GM18909 (cell line): Measurements from ENCODE around the gene CRABP2.
A peak's percentile ranks its signal among the peaks of the same experiment; 100 is the strongest.

Experiments
- ATAC-seq: cut with Tn5 transposase; IDR thresholded peaks from one replicate; pipeline ENCODE4 v1.9.1; 2021; ENCODE audit warnings: mild to moderate bottlenecking; ENCODE audit not compliant: unreplicated experiment, poor library complexity

CRABP2 gene

GRCh38 chr1:156711011-156711817 is 5.8 kb upstream of the CRABP2 start:
- ATAC-seq: no peak

GRCh38 chr1:156709757-156710489 is 4.5 kb upstream of the CRABP2 start:
- ATAC-seq: no peak

GRCh38 chr1:156709031-156709430 is 3.6 kb upstream of the CRABP2 start:
- ATAC-seq: no peak

GRCh38 chr1:156708218-156708661 is 2.9 kb upstream of the CRABP2 start:
- no peak for ATAC-seq

GRCh38 chr1:156707417-156708217 is 2.2 kb upstream of the CRABP2 start:
- no peak for ATAC-seq

- ATAC-seq: no peak
Observed at GRCh38 chr1:156706657-156707416, 1.5 kb upstream of the CRABP2 start.

GRCh38 chr1:156705918-156706656 is 704 bp upstream of the CRABP2 start:
- peak; percentile 44 for ATAC-seq

GRCh38 chr1:156704930-156705320 is 458 bp downstream of the CRABP2 start:
- ATAC-seq: no peak

GRCh38 chr1:156704166-156704711 is 1.1 kb downstream of the CRABP2 start:
- ATAC-seq: no peak

- ATAC-seq: no peak
Observed at GRCh38 chr1:156703741-156704140, 1.6 kb downstream of the CRABP2 start.

GRCh38 chr1:156703336-156703735 is 2.0 kb downstream of the CRABP2 start:
- ATAC-seq: no peak

- no peak for ATAC-seq
Observed at GRCh38 chr1:156700736-156701531, 4.4 kb downstream of the CRABP2 start.

GRCh38 chr1:156698995-156699394 is 6.4 kb downstream of the CRABP2 start:
- no peak for ATAC-seq

GRCh38 chr1:156697481-156697880 is 7.9 kb downstream of the CRABP2 start:
- ATAC-seq: no peak

- no peak for ATAC-seq
Observed at GRCh38 chr1:156696755-156697154, 8.6 kb downstream of the CRABP2 start.

GRCh38 chr1:156694690-156694962 is 10.8 kb downstream of the CRABP2 start:
- ATAC-seq: no peak

GRCh38 chr1:156693848-156694689 is 11.3 kb downstream of the CRABP2 start:
- no peak for ATAC-seq
